Liver (tissue), 3 donors: ENCODE data around the gene CD209.

ENCODE experiments used
- CTCF ChIP-seq: fragments of 150-350 bp; IDR thresholded peaks from 2 replicates; pipeline ENCODE4 v1.5.1; 2017; ENCODE audit warnings: improper control_type of control experiment, low read depth, low read length; ENCODE audit not compliant: missing input control
- EGR1 ChIP-seq, 2 donors: IDR thresholded peaks; 2 replicates each; pipeline ENCODE4 v1.6.1; 2016 to 2018; ENCODE audit warnings: antibody characterized with exemption in 2 of 2, low read depth in 2 of 2
- FOXA1 ChIP-seq: IDR thresholded peaks from 2 replicates; pipeline ENCODE4 v1.6.1; 2016; ENCODE audit warnings: antibody characterized with exemption
- GABPA ChIP-seq, 2 donors: IDR thresholded peaks in 1 of 2; conservative IDR thresholded peaks in 1 of 2; 2 replicates each; pipeline ENCODE4 v1.6.1; 2016; ENCODE audit warnings: antibody characterized with exemption in 2 of 2, mild to moderate bottlenecking in 1 of 2, moderate library complexity in 1 of 2
- MAX ChIP-seq: IDR thresholded peaks from 2 replicates; pipeline ENCODE4 v1.6.1; 2016; ENCODE audit warnings: antibody characterized with exemption
- NR2F2 ChIP-seq: IDR thresholded peaks from 2 replicates; pipeline ENCODE4 v1.6.1; 2016; ENCODE audit warnings: antibody characterized with exemption
- RAD21 ChIP-seq, 2 donors: IDR thresholded peaks; 2 replicates each; pipeline ENCODE4 v1.6.1; 2016; ENCODE audit warnings: antibody characterized with exemption in 2 of 2, mild to moderate bottlenecking in 2 of 2
- REST ChIP-seq: IDR thresholded peaks from 2 replicates; pipeline ENCODE4 v1.6.1; 2016; ENCODE audit warnings: antibody characterized with exemption, mild to moderate bottlenecking
- RXRA ChIP-seq, 2 donors: IDR thresholded peaks; 2 replicates each; pipeline ENCODE4 v1.6.1; 2017 to 2018; ENCODE audit warnings: antibody characterized with exemption in 2 of 2, mild to moderate bottlenecking in 1 of 2
- SP1 ChIP-seq: IDR thresholded peaks from 2 replicates; pipeline ENCODE4 v1.6.1; 2018; ENCODE audit warnings: antibody characterized with exemption, mild to moderate bottlenecking
- TAF1 ChIP-seq: conservative IDR thresholded peaks from 2 replicates; pipeline ENCODE4 v1.6.1; 2016; ENCODE audit warnings: antibody characterized with exemption, mild to moderate bottlenecking
- YY1 ChIP-seq: IDR thresholded peaks from 2 replicates; pipeline ENCODE4 v1.6.1; 2016; ENCODE audit warnings: antibody characterized with exemption, mild to moderate bottlenecking
- donor health status: healthy.
- donor health status: healthy.

- TF ChIP-seq CTCF = no peak
- TF ChIP-seq MAX = no peak
- TF ChIP-seq GABPA (IDR thresholded peaks at IDR 0.05 in 1 of 2, conservative IDR thresholded peaks at IDR 0.05 in 1 of 2) = no peak
- TF ChIP-seq REST = no peak
- no peak for TF ChIP-seq FOXA1
- no peak for TF ChIP-seq RXRA (IDR thresholded peaks at IDR 0.05)
- TF ChIP-seq RAD21 (IDR thresholded peaks at IDR 0.05) = no peak
- no peak for TF ChIP-seq SP1
- TF ChIP-seq NR2F2 = no peak
- TF ChIP-seq YY1 = no peak
- no peak for TF ChIP-seq TAF1
- TF ChIP-seq EGR1 (IDR thresholded peaks at IDR 0.05; ENCODE audit: low read depth in 2 of 2) = no peak
Measured at GRCh38 chr19:7773841-7774240, 26.5 kb upstream of the CD209 start.
